Liver (tissue), 9 donors: ENCODE measurements around the gene PKP1. TPM values are rescaled to one million over a fixed set of nuclear protein-coding genes. Genes with fewer than 3 reads are reported as not detected.

Experiments used
- DNase-seq: peaks from one replicate; pipeline ENCODE4 v3.0.0-alpha.2; 2017; ENCODE audit warnings: low spot score
- H3K27ac ChIP-seq, 2 donors: one replicate each; pipeline ENCODE4 v1.7.0; 2013; ENCODE audit warnings: inconsistent platforms in 2 of 2, low read length in 2 of 2, control low read depth in 1 of 2, low read depth in 1 of 2, mild to moderate bottlenecking in 1 of 2
- H3K27me3 ChIP-seq, 4 donors: one replicate each; pipeline versions ENCODE4 v1.6.1 to v1.7.0; 2013; ENCODE audit warnings: low read length in 3 of 4, inconsistent platforms in 1 of 4, mild to moderate bottlenecking in 1 of 4, moderate library complexity in 1 of 4; ENCODE audit not compliant: control insufficient read depth in 4 of 4, insufficient read depth in 4 of 4
- H3K36me3 ChIP-seq, 4 donors: one replicate each; pipeline versions ENCODE4 v1.6.1 to v1.7.0; 2013; ENCODE audit warnings: low read length in 3 of 4, mild to moderate bottlenecking in 3 of 4, low read depth in 1 of 4, moderate library complexity in 1 of 4; ENCODE audit not compliant: control insufficient read depth in 4 of 4, insufficient read depth in 3 of 4
- H3K4me1 ChIP-seq, 4 donors: one replicate each; pipeline versions ENCODE4 v1.6.1 to v1.7.0; 2013; ENCODE audit warnings: low read length in 3 of 4, mild to moderate bottlenecking in 3 of 4, moderate library complexity in 1 of 4; ENCODE audit not compliant: control insufficient read depth in 4 of 4, insufficient read depth in 4 of 4
- H3K4me3 ChIP-seq, 3 donors: one replicate each; pipeline versions ENCODE4 v1.6.1 to v1.7.0; 2013; ENCODE audit warnings: low read length in 3 of 3, control low read depth in 1 of 3, low read depth in 1 of 3, mild to moderate bottlenecking in 1 of 3
- H3K9ac ChIP-seq, 2 donors: one replicate each; pipeline ENCODE4 v1.7.0; 2013; ENCODE audit warnings: low read length in 2 of 2, mild to moderate bottlenecking in 2 of 2, moderate library complexity in 2 of 2, control low read depth in 1 of 2, low read depth in 1 of 2
- H3K9me3 ChIP-seq, 4 donors: one replicate each; pipeline versions ENCODE4 v1.6.1 to v1.7.0; 2013; ENCODE audit warnings: low read length in 3 of 4; ENCODE audit not compliant: control insufficient read depth in 4 of 4
- CTCF ChIP-seq: fragments of 150-350 bp; IDR thresholded peaks from 2 replicates; pipeline ENCODE4 v1.5.1; 2017; ENCODE audit warnings: improper control_type of control experiment, low read depth, low read length; ENCODE audit not compliant: missing input control
- EGR1 ChIP-seq, 2 donors: IDR thresholded peaks; 2 replicates each; pipeline ENCODE4 v1.6.1; 2016 to 2018; ENCODE audit warnings: antibody characterized with exemption in 2 of 2, low read depth in 2 of 2
- FOXA1 ChIP-seq: IDR thresholded peaks from 2 replicates; pipeline ENCODE4 v1.6.1; 2016; ENCODE audit warnings: antibody characterized with exemption
- FOXA2 ChIP-seq: IDR thresholded peaks from 2 replicates; pipeline ENCODE4 v1.6.1; 2016; ENCODE audit warnings: antibody characterized with exemption
- HNF4A ChIP-seq, 2 donors: conservative IDR thresholded peaks; 2 replicates each; pipeline ENCODE4 v1.6.1; 2016; ENCODE audit warnings: antibody characterized with exemption in 2 of 2, mild to moderate bottlenecking in 2 of 2
- HNF4G ChIP-seq: IDR thresholded peaks from 2 replicates; pipeline ENCODE4 v1.6.1; 2016; ENCODE audit warnings: antibody characterized with exemption
- JUND ChIP-seq, 2 donors: IDR thresholded peaks; 2 replicates each; pipeline ENCODE4 v1.6.1; 2016; ENCODE audit warnings: antibody characterized with exemption in 2 of 2
- MAX ChIP-seq: IDR thresholded peaks from 2 replicates; pipeline ENCODE4 v1.6.1; 2016; ENCODE audit warnings: antibody characterized with exemption
- NR2F2 ChIP-seq: IDR thresholded peaks from 2 replicates; pipeline ENCODE4 v1.6.1; 2016; ENCODE audit warnings: antibody characterized with exemption
- RAD21 ChIP-seq, 2 donors: IDR thresholded peaks; 2 replicates each; pipeline ENCODE4 v1.6.1; 2016; ENCODE audit warnings: antibody characterized with exemption in 2 of 2, mild to moderate bottlenecking in 2 of 2
- REST ChIP-seq: IDR thresholded peaks from 2 replicates; pipeline ENCODE4 v1.6.1; 2016; ENCODE audit warnings: antibody characterized with exemption, mild to moderate bottlenecking
- RXRA ChIP-seq, 2 donors: IDR thresholded peaks; 2 replicates each; pipeline ENCODE4 v1.6.1; 2017 to 2018; ENCODE audit warnings: antibody characterized with exemption in 2 of 2, mild to moderate bottlenecking in 1 of 2
- SP1 ChIP-seq: IDR thresholded peaks from 2 replicates; pipeline ENCODE4 v1.6.1; 2018; ENCODE audit warnings: antibody characterized with exemption, mild to moderate bottlenecking
- TAF1 ChIP-seq: conservative IDR thresholded peaks from 2 replicates; pipeline ENCODE4 v1.6.1; 2016; ENCODE audit warnings: antibody characterized with exemption, mild to moderate bottlenecking
- YY1 ChIP-seq: IDR thresholded peaks from 2 replicates; pipeline ENCODE4 v1.6.1; 2016; ENCODE audit warnings: antibody characterized with exemption, mild to moderate bottlenecking
- ZBTB33 ChIP-seq: IDR thresholded peaks from 2 replicates; pipeline ENCODE4 v1.6.1; 2016; ENCODE audit warnings: antibody characterized with exemption
- WGBS: extraction: QIAGEN DNeasy Blood & Tissue Kit; methylation state at CpG from one replicate; pipeline ENCODE4 v1.1.7; 2013; 5-methylcytosine and 5-hydroxymethylcytosine counted together
- polyA plus RNA-seq, 2 donors: library from polyadenylated mRNA; stranded (reverse) in 1 of 2; unstranded in 1 of 2; fragments of 200-250 nt in 1 of 2; fragments of >200 nt in 1 of 2; fragmentation: Nextera tagmentation in 1 of 2; extraction: Ambion mirVana in 1 of 2; gene quantifications; one replicate each; pipeline versions ENCODE4 v1.2.1 to v1.2.3, GENCODE V29; 2013 to 2015
- total RNA-seq, 2 donors: library from RNA; depleted of rRNA; stranded (reverse); fragments of >200 nt; gene quantifications; one replicate each; pipeline ENCODE4 v1.2.3, GENCODE V29; 2014
- donor health status: healthy.
- donor health status: healthy.
- donor health status: healthy.
- donor health status: healthy.
- donor health status: healthy.

Gene PKP1
- total and polyA plus RNA-seq, 4 donors: 0.01 TPM; not detected in 3

GRCh38 chr1:201294876-201295275 is 11.6 kb downstream of the PKP1 start:
- no peak for DNase-seq
- WGBS: 75% methylated on average over 2 of the region's 2 CpGs
- TF ChIP-seq TAF1 (no peak), YY1 (no peak), SP1 (no peak), ZBTB33 (no peak), REST (no peak), RXRA (IDR thresholded peaks at IDR 0.05) (no peak), NR2F2 (no peak), EGR1 (IDR thresholded peaks at IDR 0.05; ENCODE audit: low read depth in 2 of 2) (no peak), HNF4A (conservative IDR thresholded peaks at IDR 0.05) (no peak), CTCF (no peak), FOXA1 (no peak), HNF4G (no peak), MAX (no peak), RAD21 (IDR thresholded peaks at IDR 0.05) (no peak), JUND (IDR thresholded peaks at IDR 0.05) (no peak), FOXA2 (no peak)
- Histone ChIP-seq H3K4me3 (no peak overlapping the region), H3K9me3 (no peaks in the 10 kb centered on the region), H3K27ac (no peak overlapping the region), H3K27me3 (no peaks in the 10 kb centered on the region), H3K4me1 (no peaks in the 10 kb centered on the region), H3K9ac (no peak overlapping the region), H3K36me3 (no peaks in the 10 kb centered on the region)

GRCh38 chr1:201295346-201295745 is 12.0 kb downstream of the PKP1 start:
- no peak for TF ChIP-seq HNF4A (conservative IDR thresholded peaks at IDR 0.05)
- H3K27ac ChIP-seq: no peak overlapping the region
- H3K9me3 ChIP-seq: no peaks in the 10 kb centered on the region
- no peaks in the 10 kb centered on the region for H3K27me3 ChIP-seq
- no peaks in the 10 kb centered on the region for H3K36me3 ChIP-seq
- no peak overlapping the region for H3K9ac ChIP-seq
- H3K4me3 ChIP-seq: no peak overlapping the region
- WGBS: 88% methylated on average over 4 of the region's 4 CpGs
- DNase-seq: no peak
- no peaks in the 10 kb centered on the region for H3K4me1 ChIP-seq
